A549 (cell line): ENCODE data around the gene ADAMTSL5. TPM values are rescaled to one million over a fixed set of nuclear protein-coding genes. Genes with fewer than 3 reads are reported as not detected.
"Not testable (repeated sequence)": the region's sequence is repeated elsewhere in the genome, so short reads cannot be mapped to it uniquely, and the experiment has no call there.

Experiments used
- ATAC-seq, 2 experiments: fragments of 200-7000 bp in 1 of 2; fragments of >200 bp in 1 of 2; cut with Nextera tagmentation in 1 of 2; cut with Tn5 transposase in 1 of 2; 3 replicates each; pipeline versions ENCODE4 v1.8.0 to v1.9.1; 2018 to 2020; ENCODE audit warnings: mild to moderate bottlenecking in 1 of 2, moderate library complexity in 1 of 2
- CTCF ChIA-PET: fragments of 300-600 bp; sonication (Branson Sonifier 250); formaldehyde crosslinking; extraction: SDS; loops from one replicate; lab custom pipeline; 2021; ENCODE audit warnings: antibody characterized with exemption, inconsistent platforms; lab: Yijun Ruan, JAX
- POLR2A ChIA-PET: fragments of 350-600 bp; formaldehyde crosslinking; extraction: SDS; loops from one replicate; lab custom pipeline; 2021; ENCODE audit warnings: antibody characterized with exemption, inconsistent platforms; lab: Yijun Ruan, JAX
- DNase-seq, 2 experiments: peaks; one replicate each; pipeline versions ENCODE4 v3.0.0 to v3.0.0-alpha.2; 2011 to 2016; ENCODE audit warnings: low read depth in 1 of 2, low spot score in 1 of 2
- FAIRE-seq: peaks from 2 replicates; lab custom pipeline; 2011; peaks lifted over from hg19 to GRCh38; lab: Jason Lieb, UNC
- H3K27ac ChIP-seq, 2 experiments: fragments of >200 bp; sonication (Bioruptor Twin); formaldehyde crosslinking; 3 replicates each; pipeline ENCODE4 v1.5.1; 2016 to 2017
- H3K4me1 ChIP-seq: fragments of >200 bp; sonication (Bioruptor Twin); formaldehyde crosslinking; 3 replicates; pipeline ENCODE4 v1.6.1; 2016
- H3K4me2 ChIP-seq: fragments of >200 bp; sonication (Bioruptor Twin); formaldehyde crosslinking; 3 replicates; pipeline ENCODE4 v1.6.1; 2016
- H3K4me3 ChIP-seq: fragments of >200 bp; sonication (Bioruptor Twin); formaldehyde crosslinking; 3 replicates; pipeline ENCODE4 v1.5.1; 2016
- H3K9me3 ChIP-seq: fragments of >200 bp; sonication (Bioruptor Twin); formaldehyde crosslinking; 3 replicates; pipeline ENCODE4 v1.6.1; 2016
- CBX2 ChIP-seq: fragments of 200-600 bp; sonication (generic); IDR thresholded peaks from 2 replicates; pipeline ENCODE4 v1.6.1; 2016; ENCODE audit warnings: low read depth, mild to moderate bottlenecking, borderline replicate concordance
- CBX8 ChIP-seq: fragments of 200-600 bp; sonication (generic); IDR thresholded peaks from 2 replicates; pipeline ENCODE4 v1.6.1; 2016
- EHF ChIP-seq: fragments of 250-450 bp; sonication (Bioruptor Pico); IDR thresholded peaks from 2 replicates; pipeline ENCODE4 v1.5.0; 2020; ENCODE audit warnings: mild to moderate bottlenecking
- EP300 ChIP-seq, 2 experiments: fragments of >200 bp; sonication (Bioruptor Twin); formaldehyde crosslinking; IDR thresholded peaks; 2 replicates in 1 of 2; 3 replicates in 1 of 2; pipeline ENCODE4 v1.6.1; 2016 to 2017
- ESRRA ChIP-seq: fragments of 150-350 bp; IDR thresholded peaks from 2 replicates; pipeline ENCODE4 v1.6.1; 2014; ENCODE audit warnings: mild to moderate bottlenecking, low read length, borderline replicate concordance
- FOSB ChIP-seq: fragments of 250-450 bp; sonication (Bioruptor Pico); IDR thresholded peaks from 2 replicates; pipeline ENCODE4 v1.5.0; 2020; ENCODE audit warnings: mild to moderate bottlenecking, moderate library complexity
- FOSL2 ChIP-seq, 2 experiments: fragments of 450-650 bp in 1 of 2; fragments of >200 bp in 1 of 2; sonication (Bioruptor Twin) in 1 of 2; formaldehyde crosslinking; IDR thresholded peaks; 2 replicates each; pipeline versions ENCODE4 v1.5.0 to v1.6.1; 2016 to 2020; ENCODE audit warnings: mild to moderate bottlenecking in 1 of 2, moderate library complexity in 1 of 2
- HOXB5 ChIP-seq: fragments of 250-450 bp; sonication (Bioruptor Pico); IDR thresholded peaks from 2 replicates; pipeline ENCODE4 v1.5.0; 2020; ENCODE audit warnings: mild to moderate bottlenecking, moderate library complexity
- JUN ChIP-seq, 2 experiments: fragments of >200 bp; sonication (Bioruptor Twin); formaldehyde crosslinking; IDR thresholded peaks; 2 replicates in 1 of 2; 3 replicates in 1 of 2; pipeline ENCODE4 v1.6.1; 2016 to 2017
- JUNB ChIP-seq: fragments of >200 bp; sonication (Bioruptor Twin); formaldehyde crosslinking; IDR thresholded peaks from 2 replicates; pipeline ENCODE4 v1.6.1; 2016
- KDM1A ChIP-seq: fragments of 200-600 bp; sonication (generic); IDR thresholded peaks from 2 replicates; pipeline ENCODE4 v1.6.1; 2016; ENCODE audit warnings: low read depth, mild to moderate bottlenecking
- MYC ChIP-seq: IDR thresholded peaks from 2 replicates; pipeline ENCODE4 v1.6.1; 2012; ENCODE audit warnings: mild to moderate bottlenecking, inconsistent platforms, low read length, improper control_type of control experiment, borderline replicate concordance
- NFE2L2 ChIP-seq: fragments of 150-350 bp; conservative IDR thresholded peaks from 2 replicates; pipeline ENCODE4 v1.6.1; 2014; ENCODE audit warnings: low read length
- PHF8 ChIP-seq: fragments of 200-600 bp; sonication (generic); IDR thresholded peaks from 2 replicates; pipeline ENCODE4 v1.6.1; 2016; ENCODE audit warnings: low read depth, mild to moderate bottlenecking, antibody characterized with exemption, moderate library complexity, borderline replicate concordance
- RCOR1 ChIP-seq: fragments of 150-350 bp; IDR thresholded peaks from 2 replicates; pipeline ENCODE4 v1.6.1; 2014; ENCODE audit warnings: antibody characterized with exemption, low read length, low read depth
- SMC3 ChIP-seq: fragments of >200 bp; sonication (Bioruptor Twin); formaldehyde crosslinking; IDR thresholded peaks from 3 replicates; pipeline ENCODE4 v1.6.1; 2018; ENCODE audit warnings: inconsistent platforms
- SREBF2 ChIP-seq: fragments of 450-650 bp; IDR thresholded peaks from 2 replicates; pipeline ENCODE4 v1.6.1; 2014; ENCODE audit warnings: mild to moderate bottlenecking, moderate library complexity
- WGBS: methylation state at CpG from one replicate; pipeline ENCODE4 v1.1.6; 2017; ENCODE audit errors: missing lambda C conversion rate; 5-methylcytosine and 5-hydroxymethylcytosine counted together
- polyA plus RNA-seq, 4 experiments: library from polyadenylated mRNA; depleted of rRNA in 3 of 4; stranded (reverse); fragments of >200 nt; fragmentation: RNase III in 1 of 4; extraction: RNeasy Plus Mini Kit Qiagen cat#74134 plus additional on column Dnase treatment in 1 of 4; gene quantifications; 2 replicates in 3 of 4; 3 replicates in 1 of 4; pipeline ENCODE4 v1.2.3, GENCODE V29; 2011 to 2017
- TF ChIP-seq, protein P1 (sequence below): fragments of >200 bp; sonication (Bioruptor Twin); formaldehyde crosslinking; IDR thresholded peaks from 3 replicates; pipeline ENCODE4 v1.6.1; 2016
- TF ChIP-seq, protein P2 (sequence below): fragments of 250-450 bp; sonication (Bioruptor Pico); IDR thresholded peaks from 2 replicates; pipeline ENCODE4 v1.5.0; 2021; ENCODE audit warnings: mild to moderate bottlenecking, moderate library complexity, borderline replicate concordance
- TF ChIP-seq, protein P3 (sequence below): fragments of >200 bp; sonication (Bioruptor Twin); formaldehyde crosslinking; IDR thresholded peaks from 3 replicates; pipeline ENCODE4 v1.5.1; 2016
- TF ChIP-seq, protein P4 (sequence below): fragments of >200 bp; sonication (Bioruptor Twin); formaldehyde crosslinking; IDR thresholded peaks from 2 replicates; pipeline ENCODE4 v1.6.1; 2016

Gene ADAMTSL5
- polyA plus RNA-seq, 2 of the 4 experiments (the other 2 are of a cell fraction): 1.4 to 3.0 TPM

DNA sequence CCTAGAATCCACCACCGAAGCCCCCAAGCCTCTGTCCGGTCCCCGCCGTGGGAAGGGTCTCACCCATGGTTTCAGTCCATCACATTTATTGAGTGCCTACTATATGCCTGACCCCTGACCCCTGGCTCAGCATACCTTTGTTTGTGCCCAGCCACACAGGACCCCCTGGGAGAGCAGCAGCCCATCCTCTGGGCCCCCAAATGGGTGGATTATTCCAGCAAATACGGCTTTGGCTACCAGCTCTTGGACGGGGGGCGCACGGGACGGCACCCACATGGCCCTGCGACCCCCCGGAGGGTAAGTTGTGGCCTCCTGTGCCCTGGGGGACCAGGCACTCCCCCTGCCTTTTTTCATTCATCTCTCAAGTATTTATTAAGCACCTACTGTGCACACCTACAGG, 18.8 kb upstream of the ADAMTSL5 start:
- no peak for FAIRE-seq

DNA sequence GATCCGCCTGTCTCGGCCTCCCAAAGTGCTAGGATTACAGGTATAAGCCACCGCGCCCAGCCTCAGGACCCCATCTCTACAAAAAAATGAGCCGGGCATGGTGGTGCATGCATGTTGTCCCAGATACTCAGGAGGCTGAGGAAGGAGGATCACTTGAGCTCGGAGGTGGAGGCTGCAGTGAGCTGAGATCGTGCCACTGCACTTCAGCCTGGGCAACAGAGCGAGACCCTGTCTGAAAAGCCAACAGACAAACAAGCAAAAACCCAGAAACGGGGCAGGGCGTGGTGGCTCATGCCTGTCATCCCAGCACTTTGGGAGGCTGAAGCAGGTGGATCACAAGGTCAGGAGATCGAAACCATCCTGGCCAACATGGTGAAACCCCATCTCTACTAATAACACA, 18.0 kb upstream of the ADAMTSL5 start:
- H3K27ac ChIP-seq, DNase-seq, ATAC-seq, H3K9me3 ChIP-seq, H3K4me1 ChIP-seq, FAIRE-seq, POLR2A ChIA-PET, H3K4me2 ChIP-seq, H3K4me3 ChIP-seq: not testable (repeated sequence)
- WGBS: 57% methylated on average over 8 of the region's 11 CpGs
- CTCF ChIA-PET: interaction anchor here (1.4 to 1.7 kb wide), 2 partner anchors 16 to 296 kb away, joined by 3 to 4 read pairs; no protein-coding TSS in a partner anchor

More for the DNA sequence above, 18.8 kb upstream of the ADAMTSL5 start:
- Histone ChIP-seq H3K4me3 (no peak overlapping the region), H3K27ac (no peak overlapping the region), H3K4me1 (no peaks in the 10 kb centered on the region), H3K4me2 (no peak overlapping the region), H3K9me3 (0 out of 3 replicates have a peak, but pooled peaks cover 3% of the 10 kb centered on the region)
- WGBS: 65% methylated on average over 7 of the region's 11 CpGs
- ATAC-seq (no peak), DNase-seq (no peak)
- CTCF ChIA-PET: interaction anchor here (1.4 kb wide), 1 partner anchor 295 kb away, joined by 3 read pairs; no protein-coding TSS in a partner anchor
- POLR2A ChIA-PET: no interaction called here
- TF ChIP-seq SMC3: no peak
- TF ChIP-seq, protein P1, sequence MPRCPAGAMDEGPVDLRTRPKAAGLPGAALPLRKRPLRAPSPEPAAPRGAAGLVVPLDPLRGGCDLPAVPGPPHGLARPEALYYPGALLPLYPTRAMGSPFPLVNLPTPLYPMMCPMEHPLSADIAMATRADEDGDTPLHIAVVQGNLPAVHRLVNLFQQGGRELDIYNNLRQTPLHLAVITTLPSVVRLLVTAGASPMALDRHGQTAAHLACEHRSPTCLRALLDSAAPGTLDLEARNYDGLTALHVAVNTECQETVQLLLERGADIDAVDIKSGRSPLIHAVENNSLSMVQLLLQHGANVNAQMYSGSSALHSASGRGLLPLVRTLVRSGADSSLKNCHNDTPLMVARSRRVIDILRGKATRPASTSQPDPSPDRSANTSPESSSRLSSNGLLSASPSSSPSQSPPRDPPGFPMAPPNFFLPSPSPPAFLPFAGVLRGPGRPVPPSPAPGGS: no peak
- TF ChIP-seq JUNB: no peak
- no peak for TF ChIP-seq CBX2

DNA sequence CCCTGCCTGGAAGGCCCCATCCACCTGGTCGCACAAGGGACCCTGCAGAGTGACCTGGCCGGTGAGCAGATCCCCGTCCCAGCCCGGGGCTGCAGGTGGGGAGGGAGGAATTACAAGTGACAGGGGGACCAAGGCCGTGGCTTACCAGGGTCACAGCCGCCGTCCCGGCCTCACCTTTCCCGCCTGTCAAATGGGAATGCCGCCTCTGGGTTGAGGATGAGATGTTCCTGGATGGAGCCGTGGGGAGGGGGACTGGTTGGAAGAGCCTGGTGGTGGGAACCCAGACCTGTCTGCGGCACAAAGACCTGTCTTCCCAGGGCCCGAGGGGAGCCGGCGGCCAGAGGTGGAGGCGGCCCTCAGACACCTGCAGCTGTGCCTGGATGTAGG, 16.6 kb upstream of the ADAMTSL5 start:
- ChIA-PET POLR2A (no interaction called here), CTCF (interaction anchor here (1.7 kb wide), 1 partner anchor 17 kb away, joined by 4 read pairs; no protein-coding TSS in a partner anchor)
- H3K4me2 ChIP-seq: no peak overlapping the region
- ATAC-seq (no peak), DNase-seq (no peak), FAIRE-seq (no peak)
- no peak overlapping the region for H3K4me3 ChIP-seq
- H3K9me3 ChIP-seq: no peaks in the 10 kb centered on the region
- 26% methylated on average over 7 of the region's 16 CpGs for WGBS
- no peak for TF ChIP-seq HOXB5 (CRISPR knock-in tag)
- TF ChIP-seq PHF8: no peak
- TF ChIP-seq, protein P2, sequence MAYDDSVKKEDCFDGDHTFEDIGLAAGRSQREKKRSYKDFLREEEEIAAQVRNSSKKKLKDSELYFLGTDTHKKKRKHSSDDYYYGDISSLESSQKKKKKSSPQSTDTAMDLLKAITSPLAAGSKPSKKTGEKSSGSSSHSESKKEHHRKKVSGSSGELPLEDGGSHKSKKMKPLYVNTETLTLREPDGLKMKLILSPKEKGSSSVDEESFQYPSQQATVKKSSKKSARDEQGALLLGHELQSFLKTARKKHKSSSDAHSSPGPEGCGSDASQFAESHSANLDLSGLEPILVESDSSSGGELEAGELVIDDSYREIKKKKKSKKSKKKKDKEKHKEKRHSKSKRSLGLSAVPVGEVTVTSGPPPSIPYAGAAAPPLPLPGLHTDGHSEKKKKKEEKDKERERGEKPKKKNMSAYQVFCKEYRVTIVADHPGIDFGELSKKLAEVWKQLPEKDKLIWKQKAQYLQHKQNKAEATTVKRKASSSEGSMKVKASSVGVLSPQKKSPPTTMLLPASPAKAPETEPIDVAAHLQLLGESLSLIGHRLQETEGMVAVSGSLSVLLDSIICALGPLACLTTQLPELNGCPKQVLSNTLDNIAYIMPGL (CRISPR knock-in tag): no peak
- TF ChIP-seq SREBF2: no peak
- TF ChIP-seq, protein P3, sequence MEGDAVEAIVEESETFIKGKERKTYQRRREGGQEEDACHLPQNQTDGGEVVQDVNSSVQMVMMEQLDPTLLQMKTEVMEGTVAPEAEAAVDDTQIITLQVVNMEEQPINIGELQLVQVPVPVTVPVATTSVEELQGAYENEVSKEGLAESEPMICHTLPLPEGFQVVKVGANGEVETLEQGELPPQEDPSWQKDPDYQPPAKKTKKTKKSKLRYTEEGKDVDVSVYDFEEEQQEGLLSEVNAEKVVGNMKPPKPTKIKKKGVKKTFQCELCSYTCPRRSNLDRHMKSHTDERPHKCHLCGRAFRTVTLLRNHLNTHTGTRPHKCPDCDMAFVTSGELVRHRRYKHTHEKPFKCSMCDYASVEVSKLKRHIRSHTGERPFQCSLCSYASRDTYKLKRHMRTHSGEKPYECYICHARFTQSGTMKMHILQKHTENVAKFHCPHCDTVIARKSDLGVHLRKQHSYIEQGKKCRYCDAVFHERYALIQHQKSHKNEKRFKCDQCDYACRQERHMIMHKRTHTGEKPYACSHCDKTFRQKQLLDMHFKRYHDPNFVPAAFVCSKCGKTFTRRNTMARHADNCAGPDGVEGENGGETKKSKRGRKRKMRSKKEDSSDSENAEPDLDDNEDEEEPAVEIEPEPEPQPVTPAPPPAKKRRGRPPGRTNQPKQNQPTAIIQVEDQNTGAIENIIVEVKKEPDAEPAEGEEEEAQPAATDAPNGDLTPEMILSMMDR: no peak
- no peak for TF ChIP-seq MYC
- no peak for TF ChIP-seq EP300 (IDR thresholded peaks at IDR 0.05)
- TF ChIP-seq RCOR1: no peak
- no peak for TF ChIP-seq CBX8
- no peak for TF ChIP-seq EHF (CRISPR knock-in tag)
- TF ChIP-seq CBX2: no peak
- no peak for TF ChIP-seq JUN (IDR thresholded peaks at IDR 0.05)
- no peak for TF ChIP-seq FOSB
- TF ChIP-seq ESRRA: no peak
- TF ChIP-seq, protein P4, sequence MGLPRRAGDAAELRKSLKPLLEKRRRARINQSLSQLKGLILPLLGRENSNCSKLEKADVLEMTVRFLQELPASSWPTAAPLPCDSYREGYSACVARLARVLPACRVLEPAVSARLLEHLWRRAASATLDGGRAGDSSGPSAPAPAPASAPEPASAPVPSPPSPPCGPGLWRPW: no peak
- TF ChIP-seq NFE2L2: no peak
- no peak for TF ChIP-seq KDM1A
- TF ChIP-seq FOSL2 (IDR thresholded peaks at IDR 0.05): no peak
- no peak for TF ChIP-seq FOSL2 (CRISPR knock-in tag; IDR thresholded peaks at IDR 0.05)
- no peaks in the 10 kb centered on the region for H3K4me1 ChIP-seq
- H3K27ac ChIP-seq: no peak overlapping the region
